ENCODE measurements around the gene ST6GAL2.

ST6GAL2 gene

DNA sequence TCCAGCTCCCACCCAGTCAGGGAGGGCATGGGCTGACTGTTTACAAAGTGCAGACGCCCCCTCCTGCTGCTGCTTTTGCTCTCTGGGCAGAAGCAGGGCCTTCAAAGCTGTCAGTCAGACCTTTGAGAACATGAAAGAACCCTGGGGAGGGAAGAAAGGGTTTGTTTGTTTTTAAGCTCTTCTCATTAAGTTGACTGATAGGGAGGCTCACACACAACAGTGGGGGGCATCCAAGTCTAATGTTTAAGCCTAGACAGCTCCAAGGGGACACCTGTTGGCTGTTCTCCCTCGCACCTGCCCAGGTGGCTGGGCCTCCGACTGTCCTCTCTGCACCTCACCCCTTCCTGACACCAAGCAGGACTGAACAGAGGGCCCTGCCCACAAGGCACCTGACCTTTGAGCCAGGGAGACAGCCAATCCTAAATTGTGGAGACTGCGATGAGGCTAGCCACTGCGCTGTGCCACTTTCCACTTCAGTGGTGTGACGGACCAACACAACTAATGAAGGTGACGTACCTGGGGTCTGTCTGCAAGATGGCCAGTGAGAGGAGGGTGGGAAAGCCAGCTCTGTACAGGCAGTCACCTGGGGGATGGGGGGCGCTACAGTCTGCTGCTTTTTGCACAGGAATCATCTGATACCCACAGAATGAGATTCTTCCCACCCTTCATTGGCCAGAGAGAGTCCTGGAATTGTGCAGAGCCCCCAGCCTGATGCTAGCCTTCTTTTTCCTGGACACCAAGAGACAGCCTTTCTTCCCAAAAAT, 16.3 kb downstream of the ST6GAL2 start:
- no peaks in the 10 kb centered on the region for H3K9me2 ChIP-seq (replicated peaks; ENCODE audit: control insufficient read depth, low read length)
- H3K36me3 ChIP-seq (ENCODE audit: control insufficient read depth, low read length), result no peaks in the 10 kb centered on the region
- no peak overlapping the region for H3K4me3 ChIP-seq (ENCODE audit: low read length)
- no peaks in the 10 kb centered on the region for H3K79me2 ChIP-seq (ENCODE audit: control insufficient read depth, low read length)
- H3K4me2 ChIP-seq (ENCODE audit: low read length), result no peak overlapping the region
- no peaks in the 10 kb centered on the region for H3K27me3 ChIP-seq (ENCODE audit: control insufficient read depth, low read length)
- TF ChIP-seq EZH2phosphoT487 (IDR thresholded peaks at IDR 0.05; ENCODE audit: borderline replicate concordance, low read length), result no peak
- no peaks in the 10 kb centered on the region for H3K4me1 ChIP-seq (ENCODE audit: control insufficient read depth, low read length)
- H3K27ac ChIP-seq (ENCODE audit: low read depth, low read length), result no peak overlapping the region
- no peaks in the 10 kb centered on the region for H3F3A ChIP-seq (ENCODE audit: control insufficient read depth, insufficient read depth)
- no peaks in the 10 kb centered on the region for H3K9me3 ChIP-seq (ENCODE audit: control insufficient read depth, insufficient read depth, low read length)
- H4K20me1 ChIP-seq (ENCODE audit: control insufficient read depth, insufficient read depth, low read depth, low read length), result no peaks in the 10 kb centered on the region

DNA sequence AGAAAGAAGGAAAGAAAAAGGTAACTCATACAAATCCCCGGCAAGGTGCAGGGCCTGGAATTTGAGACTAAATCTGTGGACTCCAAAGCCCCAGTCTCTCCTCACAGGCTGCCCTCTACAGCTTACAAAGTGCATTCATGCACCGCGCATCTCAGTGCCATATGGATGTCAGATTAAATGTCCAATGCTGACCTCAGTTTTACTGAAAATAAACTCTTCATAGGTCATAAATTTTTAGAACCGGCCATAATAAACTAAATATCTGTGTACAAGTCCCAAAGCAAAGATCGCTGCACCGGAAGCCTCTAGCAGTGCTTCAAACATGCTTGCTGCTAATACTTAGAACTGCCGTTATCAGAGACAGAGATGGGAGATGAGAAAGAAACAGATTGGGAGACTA, 17.7 kb downstream of the ST6GAL2 start:
- H3K4me3 ChIP-seq (ENCODE audit: low read length), result no peak overlapping the region
- H3K4me1 ChIP-seq (ENCODE audit: control insufficient read depth, low read length), result no peaks in the 10 kb centered on the region
- no peak overlapping the region for H3K4me2 ChIP-seq (ENCODE audit: low read length)
- TF ChIP-seq, protein P1, sequence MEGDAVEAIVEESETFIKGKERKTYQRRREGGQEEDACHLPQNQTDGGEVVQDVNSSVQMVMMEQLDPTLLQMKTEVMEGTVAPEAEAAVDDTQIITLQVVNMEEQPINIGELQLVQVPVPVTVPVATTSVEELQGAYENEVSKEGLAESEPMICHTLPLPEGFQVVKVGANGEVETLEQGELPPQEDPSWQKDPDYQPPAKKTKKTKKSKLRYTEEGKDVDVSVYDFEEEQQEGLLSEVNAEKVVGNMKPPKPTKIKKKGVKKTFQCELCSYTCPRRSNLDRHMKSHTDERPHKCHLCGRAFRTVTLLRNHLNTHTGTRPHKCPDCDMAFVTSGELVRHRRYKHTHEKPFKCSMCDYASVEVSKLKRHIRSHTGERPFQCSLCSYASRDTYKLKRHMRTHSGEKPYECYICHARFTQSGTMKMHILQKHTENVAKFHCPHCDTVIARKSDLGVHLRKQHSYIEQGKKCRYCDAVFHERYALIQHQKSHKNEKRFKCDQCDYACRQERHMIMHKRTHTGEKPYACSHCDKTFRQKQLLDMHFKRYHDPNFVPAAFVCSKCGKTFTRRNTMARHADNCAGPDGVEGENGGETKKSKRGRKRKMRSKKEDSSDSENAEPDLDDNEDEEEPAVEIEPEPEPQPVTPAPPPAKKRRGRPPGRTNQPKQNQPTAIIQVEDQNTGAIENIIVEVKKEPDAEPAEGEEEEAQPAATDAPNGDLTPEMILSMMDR (IDR thresholded peaks at IDR 0.05; ENCODE audit: low read depth, low read length, poor library complexity, severe bottlenecking), result no peak
- TF ChIP-seq EZH2phosphoT487 (IDR thresholded peaks at IDR 0.05; ENCODE audit: borderline replicate concordance, low read length), result no peak
- no peaks in the 10 kb centered on the region for H3K79me2 ChIP-seq (ENCODE audit: control insufficient read depth, low read length)
- no peaks in the 10 kb centered on the region for H3K9me2 ChIP-seq (replicated peaks; ENCODE audit: control insufficient read depth, low read length)
- H4K20me1 ChIP-seq (ENCODE audit: control insufficient read depth, insufficient read depth, low read depth, low read length), result no peaks in the 10 kb centered on the region
- H3K27me3 ChIP-seq (ENCODE audit: control insufficient read depth, low read length), result no peaks in the 10 kb centered on the region
- no peaks in the 10 kb centered on the region for H3K36me3 ChIP-seq (ENCODE audit: control insufficient read depth, low read length)
- no peak overlapping the region for H3K27ac ChIP-seq (ENCODE audit: low read depth, low read length)
- no peaks in the 10 kb centered on the region for H3K9me3 ChIP-seq (ENCODE audit: control insufficient read depth, insufficient read depth, low read length)
- no peaks in the 10 kb centered on the region for H3F3A ChIP-seq (ENCODE audit: control insufficient read depth, insufficient read depth)

DNA sequence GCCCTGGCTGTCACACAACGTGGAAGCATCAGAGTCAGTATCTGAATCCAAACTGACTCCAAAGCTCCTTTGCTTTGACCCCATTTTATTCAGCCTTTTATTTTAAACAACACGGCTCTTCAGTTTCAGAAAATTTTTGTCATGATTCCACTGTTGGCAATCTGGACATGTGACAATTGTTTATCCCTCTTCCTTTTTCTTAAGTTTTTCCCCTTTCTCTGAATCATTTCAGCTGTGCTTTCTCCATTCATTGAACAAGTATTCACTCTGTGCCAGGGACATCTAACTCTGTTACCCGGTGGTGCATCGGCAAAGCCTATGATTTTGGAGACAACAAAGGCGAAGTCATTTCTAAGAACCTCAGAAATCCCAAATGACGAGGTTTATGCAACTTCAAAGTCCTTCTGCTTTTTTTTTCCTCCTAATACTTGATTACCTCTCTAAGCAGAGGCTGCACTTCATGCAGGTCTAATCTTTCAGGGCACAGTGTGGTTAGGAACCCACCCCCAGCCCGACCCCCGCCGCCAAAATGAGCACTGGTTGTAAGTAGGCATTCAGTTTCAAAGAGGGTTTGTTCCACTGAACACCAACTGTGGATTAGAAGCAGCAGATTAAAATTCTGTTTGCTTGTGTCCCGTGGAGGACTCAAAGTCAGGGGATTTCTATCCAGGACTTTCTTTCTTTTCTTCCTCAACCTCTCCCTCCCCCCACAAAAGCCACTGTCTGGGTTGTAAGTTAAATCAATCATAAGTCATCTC, 18.6 kb downstream of the ST6GAL2 start:
- H3K4me3 ChIP-seq (ENCODE audit: low read length), result no peak overlapping the region
- no peak overlapping the region for H3K27ac ChIP-seq (ENCODE audit: low read depth, low read length)
- no peaks in the 10 kb centered on the region for H3K36me3 ChIP-seq (ENCODE audit: control insufficient read depth, low read length)
- no peaks in the 10 kb centered on the region for H3K27me3 ChIP-seq (ENCODE audit: control insufficient read depth, low read length)
- no peaks in the 10 kb centered on the region for H3K79me2 ChIP-seq (ENCODE audit: control insufficient read depth, low read length)
- TF ChIP-seq EZH2phosphoT487 (IDR thresholded peaks at IDR 0.05; ENCODE audit: borderline replicate concordance, low read length), result no peak
- TF ChIP-seq, protein P1 (IDR thresholded peaks at IDR 0.05; ENCODE audit: low read depth, low read length, poor library complexity, severe bottlenecking), result no peak
- H3K9me2 ChIP-seq (replicated peaks; ENCODE audit: control insufficient read depth, low read length), result no peaks in the 10 kb centered on the region
- H3K9me3 ChIP-seq (ENCODE audit: control insufficient read depth, insufficient read depth, low read length), result no peaks in the 10 kb centered on the region
- H4K20me1 ChIP-seq (ENCODE audit: control insufficient read depth, insufficient read depth, low read depth, low read length), result no peaks in the 10 kb centered on the region
- H3F3A ChIP-seq (ENCODE audit: control insufficient read depth, insufficient read depth), result no peaks in the 10 kb centered on the region
- no peaks in the 10 kb centered on the region for H3K4me1 ChIP-seq (ENCODE audit: control insufficient read depth, low read length)
- no peak overlapping the region for H3K4me2 ChIP-seq (ENCODE audit: low read length)

DNA sequence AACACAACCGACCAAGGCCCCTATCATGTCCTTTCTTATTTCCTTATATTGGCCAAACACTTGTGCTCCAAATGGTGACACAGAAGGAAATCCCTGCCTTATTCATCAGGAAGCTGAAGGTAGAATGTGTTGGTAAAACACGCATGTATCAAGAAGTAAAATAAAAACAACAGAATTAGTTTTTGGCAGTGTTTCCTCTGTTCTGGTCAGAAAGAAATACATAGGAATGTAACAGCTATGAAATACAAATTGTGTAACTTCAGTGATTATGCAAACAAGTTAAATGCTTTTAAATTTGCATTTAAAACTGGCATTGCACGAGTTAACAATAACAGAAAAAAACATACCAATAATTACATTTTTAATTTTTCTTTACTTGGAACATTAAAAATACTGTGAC, 19.3 kb downstream of the ST6GAL2 start:
- Histone ChIP-seq H3K4me3 (ENCODE audit: low read length) (no peak overlapping the region), H3K9me3 (ENCODE audit: control insufficient read depth, insufficient read depth, low read length) (no peaks in the 10 kb centered on the region; the same call in 1 of the 2 replicates), H3F3A (ENCODE audit: control insufficient read depth, insufficient read depth) (no peaks in the 10 kb centered on the region), H3K79me2 (ENCODE audit: control insufficient read depth, low read length) (no peaks in the 10 kb centered on the region), H4K20me1 (ENCODE audit: control insufficient read depth, insufficient read depth, low read depth, low read length) (no peaks in the 10 kb centered on the region), H3K9me2 (replicated peaks; ENCODE audit: control insufficient read depth, low read length) (no peaks in the 10 kb centered on the region), H3K36me3 (ENCODE audit: control insufficient read depth, low read length) (no peaks in the 10 kb centered on the region), H3K4me2 (ENCODE audit: low read length) (no peak overlapping the region), H3K27me3 (ENCODE audit: control insufficient read depth, low read length) (no peaks in the 10 kb centered on the region), H3K4me1 (ENCODE audit: control insufficient read depth, low read length) (no peaks in the 10 kb centered on the region), H3K27ac (ENCODE audit: low read depth, low read length) (no peak overlapping the region)
- TF ChIP-seq EZH2phosphoT487 (IDR thresholded peaks at IDR 0.05; ENCODE audit: borderline replicate concordance, low read length), result no peak
- TF ChIP-seq, protein P1 (IDR thresholded peaks at IDR 0.05; ENCODE audit: low read depth, low read length, poor library complexity, severe bottlenecking), result no peak

All from DOHH2 (cell line).